ENCODE measurements around the gene ASB3.
A peak's percentile ranks its signal among the peaks of the same experiment; 100 is the strongest.

ASB3 gene

GRCh38 chr2:53801547-53801946, 14.8 kb upstream of the ASB3 start:
- Histone ChIP-seq H3K36me3 (ENCODE audit: insufficient read depth) (no peaks in the 10 kb centered on the region), H4K20me1 (ENCODE audit: insufficient read depth) (no peaks in the 10 kb centered on the region), H3K79me2 (ENCODE audit: insufficient read depth, low read depth) (no peaks in the 10 kb centered on the region), H2AFZ (ENCODE audit: low read depth) (no peak overlapping the region), H3K4me2 (no peak overlapping the region), H3K27me3 (ENCODE audit: insufficient read depth, low read depth) (no peaks in the 10 kb centered on the region), H3K4me1 (ENCODE audit: low read depth, poor library complexity, severe bottlenecking) (no peaks in the 10 kb centered on the region), H3K4me3 (IDR thresholded peaks at IDR 0.05; ENCODE audit: insufficient read depth, low read depth, low read length) (no peak overlapping the region), H3K9ac (no peak overlapping the region), H3K27ac (no peak overlapping the region)
- TF ChIP-seq, protein P1, sequence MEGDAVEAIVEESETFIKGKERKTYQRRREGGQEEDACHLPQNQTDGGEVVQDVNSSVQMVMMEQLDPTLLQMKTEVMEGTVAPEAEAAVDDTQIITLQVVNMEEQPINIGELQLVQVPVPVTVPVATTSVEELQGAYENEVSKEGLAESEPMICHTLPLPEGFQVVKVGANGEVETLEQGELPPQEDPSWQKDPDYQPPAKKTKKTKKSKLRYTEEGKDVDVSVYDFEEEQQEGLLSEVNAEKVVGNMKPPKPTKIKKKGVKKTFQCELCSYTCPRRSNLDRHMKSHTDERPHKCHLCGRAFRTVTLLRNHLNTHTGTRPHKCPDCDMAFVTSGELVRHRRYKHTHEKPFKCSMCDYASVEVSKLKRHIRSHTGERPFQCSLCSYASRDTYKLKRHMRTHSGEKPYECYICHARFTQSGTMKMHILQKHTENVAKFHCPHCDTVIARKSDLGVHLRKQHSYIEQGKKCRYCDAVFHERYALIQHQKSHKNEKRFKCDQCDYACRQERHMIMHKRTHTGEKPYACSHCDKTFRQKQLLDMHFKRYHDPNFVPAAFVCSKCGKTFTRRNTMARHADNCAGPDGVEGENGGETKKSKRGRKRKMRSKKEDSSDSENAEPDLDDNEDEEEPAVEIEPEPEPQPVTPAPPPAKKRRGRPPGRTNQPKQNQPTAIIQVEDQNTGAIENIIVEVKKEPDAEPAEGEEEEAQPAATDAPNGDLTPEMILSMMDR (conservative IDR thresholded peaks at IDR 0.05; ENCODE audit: low read depth, low read length): no peak

DNA sequence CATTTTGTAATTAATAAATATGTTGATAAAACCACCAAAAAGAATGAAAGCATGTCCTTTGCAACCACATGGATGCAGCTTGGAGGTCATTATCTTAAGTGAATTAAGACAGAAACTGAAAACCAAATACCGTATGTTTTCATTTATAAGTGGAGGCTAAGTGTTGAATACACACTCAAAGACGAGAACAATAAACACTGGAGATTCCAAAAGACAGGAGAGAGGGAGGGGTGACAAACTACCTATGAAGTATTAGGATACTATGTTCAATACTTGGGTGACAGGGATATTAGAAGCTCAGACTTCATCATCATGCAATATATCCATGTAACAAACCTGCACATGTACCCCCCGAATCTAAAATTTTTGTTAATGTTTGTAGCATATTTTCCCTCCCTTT, 7.1 kb upstream of the ASB3 start:
- no peak overlapping the region for H3K4me3 ChIP-seq (IDR thresholded peaks at IDR 0.05; ENCODE audit: insufficient read depth, low read depth, low read length)

DNA sequence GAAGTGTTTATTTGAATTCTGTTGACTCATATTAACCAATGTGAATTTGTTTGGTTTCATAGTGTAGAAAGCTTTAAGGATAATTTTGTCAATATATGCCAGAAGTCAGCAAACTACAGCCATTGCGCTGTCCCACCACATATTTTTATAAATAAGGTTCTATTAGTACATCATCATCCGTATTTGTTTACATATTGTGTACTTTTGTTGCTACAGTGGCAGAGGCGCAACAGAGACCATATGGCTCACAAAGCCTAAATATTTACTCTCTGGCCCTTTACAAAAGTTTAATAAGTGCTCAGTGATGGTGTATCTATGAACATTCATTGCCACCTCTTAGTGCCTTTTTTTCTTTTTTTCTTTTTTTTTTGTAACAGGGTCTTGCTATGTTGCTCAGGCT, 6.5 kb upstream of the ASB3 start:
- Histone ChIP-seq H3K4me1 (ENCODE audit: low read depth, poor library complexity, severe bottlenecking) (peaks cover 15% of the 10 kb centered on the region), H3K4me2 (no peak overlapping the region), H3K27ac (no peak overlapping the region), H3K79me2 (ENCODE audit: insufficient read depth, low read depth) (peaks cover 37% of the 10 kb centered on the region), H3K27me3 (ENCODE audit: insufficient read depth, low read depth) (no peaks in the 10 kb centered on the region), H4K20me1 (ENCODE audit: insufficient read depth) (no peaks in the 10 kb centered on the region), H2AFZ (ENCODE audit: low read depth) (no peak overlapping the region), H3K36me3 (ENCODE audit: insufficient read depth) (peaks cover 8% of the 10 kb centered on the region; the same call in 1 of the 2 replicates), H3K4me3 (IDR thresholded peaks at IDR 0.05; ENCODE audit: insufficient read depth, low read depth, low read length) (no peak overlapping the region), H3K9ac (no peak overlapping the region)
- TF ChIP-seq, protein P1 (conservative IDR thresholded peaks at IDR 0.05; ENCODE audit: low read depth, low read length): no peak

More for the DNA sequence above, 7.1 kb upstream of the ASB3 start:
- Histone ChIP-seq H4K20me1 (ENCODE audit: insufficient read depth) (no peaks in the 10 kb centered on the region), H3K27ac (no peak overlapping the region), H3K4me2 (no peak overlapping the region), H3K36me3 (ENCODE audit: insufficient read depth) (peaks cover 8% of the 10 kb centered on the region; the same call in 1 of the 2 replicates), H3K27me3 (ENCODE audit: insufficient read depth, low read depth) (no peaks in the 10 kb centered on the region), H3K79me2 (ENCODE audit: insufficient read depth, low read depth) (peaks cover 31% of the 10 kb centered on the region), H3K4me1 (ENCODE audit: low read depth, poor library complexity, severe bottlenecking) (peaks cover 9% of the 10 kb centered on the region), H3K9ac (no peak overlapping the region), H2AFZ (ENCODE audit: low read depth) (no peak overlapping the region)
- TF ChIP-seq, protein P1 (conservative IDR thresholded peaks at IDR 0.05; ENCODE audit: low read depth, low read length): no peak

- Histone ChIP-seq H3K4me1 (ENCODE audit: low read depth, poor library complexity, severe bottlenecking) (peaks cover 49% of the 10 kb centered on the region), H4K20me1 (ENCODE audit: insufficient read depth) (no peaks in the 10 kb centered on the region), H2AFZ (ENCODE audit: low read depth) (peak overlapping the region; percentile 85), H3K27ac (peak overlapping the region; percentile 70), H3K4me3 (IDR thresholded peaks at IDR 0.05; ENCODE audit: insufficient read depth, low read depth, low read length) (peak overlapping the region; percentile 58), H3K27me3 (ENCODE audit: insufficient read depth, low read depth) (no peaks in the 10 kb centered on the region), H3K9ac (peak overlapping the region; percentile 83; the same call in 1 of the 2 replicates), H3K79me2 (ENCODE audit: insufficient read depth, low read depth) (peaks cover 81% of the 10 kb centered on the region), H3K4me2 (peak overlapping the region; percentile 97), H3K36me3 (ENCODE audit: insufficient read depth) (no peaks in the 10 kb centered on the region)
- TF ChIP-seq, protein P1 (conservative IDR thresholded peaks at IDR 0.05; ENCODE audit: low read depth, low read length): no peak
Observed at GRCh38 chr2:53787614-53788289, 999 bp upstream of the ASB3 start.
